HG02973 (cell line): Measurements from ENCODE around the gene CORO6.
A peak's percentile ranks its signal among the peaks of the same experiment; 100 is the strongest.

ENCODE experiments used
- ATAC-seq: cut with Tn5 transposase; IDR thresholded peaks from one replicate; pipeline ENCODE4 v1.9.1; 2021; ENCODE audit warnings: moderate library complexity; ENCODE audit not compliant: unreplicated experiment

Gene CORO6

DNA sequence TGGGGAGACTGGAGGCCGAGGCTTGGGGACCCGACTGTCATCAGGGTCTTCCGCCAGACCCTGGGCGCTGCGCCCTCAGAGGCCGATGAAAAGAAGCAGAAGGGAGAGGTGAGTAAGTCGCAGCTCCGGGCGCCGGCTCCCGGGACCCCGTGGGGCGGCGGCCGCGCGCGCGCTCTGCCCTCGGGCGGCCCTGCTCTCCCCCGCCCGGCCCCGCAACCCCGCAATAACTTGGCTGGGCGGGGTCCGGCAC, 55.5 kb downstream of the CORO6 start:
- peak; percentile 7 for ATAC-seq

- ATAC-seq: peak; percentile 29
Observed at GRCh38 chr17:29566473-29567303, 56.0 kb downstream of the CORO6 start, which contains the start of gene ABHD15. Gene ABHD15, minus strand, starts transcription at chr17:29567037. Its CDS starts 71 bp downstream, at chr17:29566966.

DNA sequence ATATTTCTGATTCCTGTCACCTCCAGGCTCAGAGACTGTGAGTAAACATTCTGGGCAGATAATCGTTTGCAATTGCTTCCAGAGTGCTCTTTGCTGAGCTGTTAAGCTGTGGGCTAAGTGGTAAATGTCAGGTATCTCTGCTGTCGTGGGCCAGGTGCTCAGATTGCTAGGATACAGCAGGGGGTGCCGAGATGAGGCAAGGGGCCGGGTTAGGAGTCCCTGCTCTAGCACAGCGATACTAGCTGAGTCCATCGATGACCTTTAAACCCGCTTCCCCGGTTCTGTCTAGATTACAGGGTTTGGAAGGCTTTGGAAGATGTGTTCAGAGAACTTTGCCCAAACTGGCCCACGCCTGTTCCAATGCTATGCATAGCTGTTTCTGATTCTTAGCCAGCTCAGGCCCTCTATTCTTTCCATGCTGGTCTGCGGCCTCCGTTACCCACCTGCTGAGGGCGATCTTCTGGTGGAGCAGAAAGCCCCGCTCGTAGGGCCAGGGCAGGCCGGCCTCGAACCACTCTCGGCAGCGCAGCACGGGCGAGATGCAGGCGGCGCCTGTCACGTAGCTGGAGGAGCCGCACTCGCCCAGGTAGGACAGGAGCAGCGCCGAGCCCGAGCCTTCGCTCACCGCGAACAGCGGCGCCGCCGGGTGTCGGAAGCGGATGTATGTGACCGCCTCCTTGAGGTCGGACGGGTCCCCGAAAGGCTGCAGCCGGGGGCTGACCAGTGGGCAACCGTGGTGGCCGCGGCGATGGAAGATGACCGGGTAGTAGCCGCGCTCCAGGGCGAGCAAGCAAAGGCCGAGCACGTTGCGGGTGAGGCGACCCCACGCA, 56.9 kb downstream of the CORO6 start:
- no peak for ATAC-seq
